ENCODE measurements around the gene THRA.

THRA gene

GRCh38 chr17:40100669-40101366 lies 38.1 kb downstream of the THRA start:
- DNase-seq = peak; percentile 90 to 92

- DNase-seq = peak in 1 of 2 donors; percentile 24
These were observed 38.8 kb downstream of the THRA start for GRCh38 chr17:40101367-40102210.

- no peak for DNase-seq
These were observed 40.4 kb downstream of the THRA start for GRCh38 chr17:40103071-40103661.

- no peak for DNase-seq
These were observed 40.9 kb downstream of the THRA start for GRCh38 chr17:40103688-40104087.

GRCh38 chr17:40104594-40105486 lies 42.1 kb downstream of the THRA start:
- peak in 1 of 2 donors; percentile 44 for DNase-seq

- DNase-seq = no peak
These were observed 43.3 kb downstream of the THRA start for GRCh38 chr17:40105861-40106759.

GRCh38 chr17:40106760-40107521 lies 44.2 kb downstream of the THRA start:
- no peak for DNase-seq

- peak in 1 of 2 donors; percentile 25 for DNase-seq
These were observed 44.9 kb downstream of the THRA start for GRCh38 chr17:40107522-40108174.

GRCh38 chr17:40108970-40109824 lies 46.4 kb downstream of the THRA start:
- no peak for DNase-seq

GRCh38 chr17:40110026-40110845 lies 47.5 kb downstream of the THRA start:
- no peak for DNase-seq

- DNase-seq = peak; percentile 73 to 76
These were observed 48.7 kb downstream of the THRA start for GRCh38 chr17:40111221-40112128.

- DNase-seq = no peak
These were observed 49.5 kb downstream of the THRA start for GRCh38 chr17:40112191-40112711.

- DNase-seq = no peak
These were observed 49.9 kb downstream of the THRA start for GRCh38 chr17:40112718-40113109.

GRCh38 chr17:40113110-40113906 lies 50.5 kb downstream of the THRA start:
- DNase-seq = peak; percentile 94

- DNase-seq = no peak
These were observed 51.1 kb downstream of the THRA start for GRCh38 chr17:40113907-40114245.

- no peak for DNase-seq
These were observed 52.3 kb downstream of the THRA start for GRCh38 chr17:40115101-40115436.

All from stimulated activated CD4-positive, alpha-beta T cell treated with anti-CD3 and anti-CD28 coated beads, Interleukin-2, amount 100 ng/mL, for 24 hours (primary cell).